CD4-positive, alpha-beta T cell treated with Interleukin-17A for 1 hour (primary cell): ENCODE measurements around the gene ZNF385D.

ENCODE experiments used
- DNase-seq: peaks from one replicate; pipeline ENCODE4 v3.0.0-alpha.2; 2020

The ZNF385D gene

DNA sequence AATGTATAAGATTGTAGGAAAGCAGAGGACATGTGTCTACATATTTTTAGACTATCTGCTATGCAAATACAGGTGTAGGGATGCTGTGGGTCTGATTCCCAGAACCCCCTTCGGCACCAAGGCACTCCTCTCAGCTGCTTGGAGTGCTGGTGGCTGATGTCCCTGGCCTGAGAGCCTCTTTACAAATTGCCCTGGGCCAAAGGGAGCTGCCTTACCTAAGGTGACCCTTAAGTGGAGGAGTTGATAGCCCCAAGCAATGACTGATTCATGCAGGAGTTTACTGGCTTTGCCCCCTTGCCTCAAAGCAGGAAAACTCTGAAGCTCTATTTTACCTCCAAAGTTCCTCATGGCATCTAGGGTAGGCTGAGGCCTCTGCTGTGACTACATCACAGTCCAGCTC lies 83.0 kb downstream of the ZNF385D start:
- DNase-seq = no peak

DNA sequence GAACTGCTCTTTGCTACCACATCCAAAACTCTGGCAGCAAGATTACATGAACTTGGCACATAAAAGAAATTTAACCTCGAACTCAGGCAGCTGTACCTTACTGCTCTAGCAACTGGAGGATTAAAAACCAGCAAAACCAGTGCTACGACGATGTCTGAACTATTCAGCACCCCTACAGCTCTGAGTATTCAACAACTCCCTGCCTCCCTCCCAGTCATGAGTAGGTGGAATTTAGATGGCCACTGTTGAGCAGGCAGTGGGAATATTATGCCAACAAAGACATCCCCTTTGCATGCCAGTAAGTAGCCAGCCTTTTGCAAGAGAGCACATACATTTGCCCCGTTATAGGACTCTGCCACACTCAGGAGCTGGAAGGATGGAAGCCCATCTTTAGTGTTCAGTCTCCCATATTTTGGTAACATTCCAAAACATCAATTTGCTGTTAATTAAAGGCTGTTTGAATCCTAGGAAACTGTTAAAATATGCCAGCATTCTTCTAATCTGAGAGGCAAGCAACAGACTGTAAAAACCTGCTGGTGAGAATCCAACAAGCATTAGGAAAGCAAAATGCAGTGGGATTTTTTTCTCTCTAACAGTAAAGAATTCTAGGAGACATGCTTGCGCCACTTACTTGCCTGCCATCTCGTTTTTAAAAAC lies 85.4 kb downstream of the ZNF385D start:
- no peak for DNase-seq

DNA sequence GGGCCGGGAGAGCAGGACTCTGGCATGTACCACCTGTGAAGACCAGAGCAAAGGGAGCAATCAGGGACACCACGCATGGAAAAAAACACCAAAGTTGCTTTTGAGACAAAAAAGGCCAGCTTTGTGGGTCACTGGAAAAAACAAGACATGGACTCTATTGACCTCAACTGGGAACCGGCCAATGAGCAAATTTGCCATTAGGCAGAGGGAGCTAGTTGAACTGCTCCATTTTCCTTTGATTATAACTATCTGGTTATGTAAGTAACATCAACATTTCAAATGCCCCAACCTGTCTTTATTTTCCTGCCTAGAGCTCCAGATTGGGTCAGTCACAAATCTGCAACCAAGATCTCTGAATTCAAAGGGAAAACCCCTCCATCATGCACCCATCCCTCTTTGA lies 86.0 kb downstream of the ZNF385D start:
- no peak for DNase-seq

DNA sequence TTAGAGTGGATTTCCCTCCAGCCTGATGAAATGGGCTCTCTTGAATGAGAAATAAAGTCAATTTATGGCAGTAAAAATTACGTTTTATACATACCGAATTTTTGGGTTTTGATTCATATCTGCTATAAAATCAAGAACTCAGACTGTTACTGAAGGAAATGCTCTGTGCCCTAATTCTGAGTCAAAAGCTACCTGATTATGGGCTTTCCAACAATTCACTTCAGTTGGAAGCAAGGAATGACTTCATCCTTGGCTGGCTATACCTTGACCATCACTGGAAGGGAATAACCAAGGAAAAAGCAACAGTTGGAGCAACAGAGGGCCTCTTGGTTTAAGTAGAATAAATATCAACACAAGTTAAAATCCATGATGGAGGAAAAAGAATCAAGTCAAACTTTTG lies 88.6 kb downstream of the ZNF385D start:
- no peak for DNase-seq

DNA sequence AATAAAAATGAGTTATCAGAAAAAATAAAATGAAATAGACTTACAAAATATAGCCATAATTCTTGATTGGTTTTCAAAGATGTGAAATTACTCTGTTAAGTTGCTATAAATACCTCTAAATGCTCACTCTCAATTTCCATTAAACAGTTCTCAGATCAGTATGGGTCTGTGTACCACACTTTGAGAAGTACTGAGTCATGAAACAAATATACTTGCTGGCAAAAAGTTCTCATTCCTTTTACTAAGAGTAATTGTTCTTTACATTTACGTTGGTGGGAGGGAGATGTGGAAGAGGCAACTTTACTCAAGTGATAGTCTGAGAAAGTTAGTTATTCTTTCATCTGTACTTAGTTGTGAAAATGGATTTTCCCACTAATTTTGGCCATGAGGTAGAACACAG lies 96.3 kb downstream of the ZNF385D start:
- no peak for DNase-seq

DNA sequence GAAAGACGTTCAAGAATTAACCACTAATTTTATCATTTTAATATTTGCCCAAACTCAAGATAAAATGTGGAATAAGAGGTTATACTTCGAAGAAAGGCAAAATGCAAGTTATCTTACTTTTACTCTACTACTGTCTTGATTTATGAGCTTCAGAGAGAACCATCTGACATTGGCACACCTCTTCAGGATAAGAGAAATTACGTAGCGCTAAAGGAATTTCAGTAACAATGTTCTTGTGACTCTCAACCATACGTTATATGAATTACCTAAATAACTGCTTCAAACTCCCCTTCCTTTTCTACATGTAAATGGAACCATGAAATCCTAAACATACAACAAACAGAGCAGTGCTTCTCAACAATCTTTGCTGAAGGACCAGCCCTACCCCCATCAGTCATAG lies 96.8 kb downstream of the ZNF385D start:
- DNase-seq = no peak

DNA sequence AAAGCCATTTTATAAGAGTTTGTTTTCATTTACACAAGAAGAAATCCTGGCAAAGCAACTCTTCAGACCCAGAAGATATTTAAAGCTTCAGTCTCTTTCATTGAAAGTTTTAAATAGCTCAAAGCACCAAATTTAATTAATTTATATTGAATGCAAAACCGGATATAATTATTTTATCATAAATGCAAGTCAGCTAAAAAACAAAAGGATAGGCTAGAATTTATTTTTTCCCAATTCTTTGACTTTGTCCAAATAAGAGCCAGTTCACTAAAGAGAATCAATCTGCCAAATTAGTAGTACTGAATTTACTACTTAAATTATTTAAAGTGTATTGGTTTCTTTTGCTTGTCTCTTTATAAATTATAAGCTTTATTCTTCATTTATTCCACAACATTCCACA lies 101.5 kb downstream of the ZNF385D start:
- no peak for DNase-seq

DNA sequence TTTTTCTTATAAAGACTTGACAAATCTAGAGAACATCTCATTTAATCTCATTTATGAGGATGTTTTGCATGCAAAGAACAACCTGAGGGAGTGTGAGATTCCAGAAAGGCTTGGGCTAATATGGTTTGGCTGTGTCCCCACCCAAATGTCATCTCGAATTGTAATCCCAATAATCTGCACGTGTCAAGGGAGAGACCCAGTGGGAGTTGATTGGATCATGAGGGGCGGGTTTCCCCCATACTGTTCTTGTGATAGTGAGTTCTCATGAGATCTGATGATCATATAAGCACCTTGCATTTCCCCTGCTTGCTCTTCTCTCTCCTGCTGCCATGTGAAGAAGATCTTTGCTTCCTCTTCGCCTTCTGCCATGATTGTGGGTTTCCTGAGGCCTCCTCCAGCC lies 103.0 kb downstream of the ZNF385D start:
- no peak for DNase-seq

DNA sequence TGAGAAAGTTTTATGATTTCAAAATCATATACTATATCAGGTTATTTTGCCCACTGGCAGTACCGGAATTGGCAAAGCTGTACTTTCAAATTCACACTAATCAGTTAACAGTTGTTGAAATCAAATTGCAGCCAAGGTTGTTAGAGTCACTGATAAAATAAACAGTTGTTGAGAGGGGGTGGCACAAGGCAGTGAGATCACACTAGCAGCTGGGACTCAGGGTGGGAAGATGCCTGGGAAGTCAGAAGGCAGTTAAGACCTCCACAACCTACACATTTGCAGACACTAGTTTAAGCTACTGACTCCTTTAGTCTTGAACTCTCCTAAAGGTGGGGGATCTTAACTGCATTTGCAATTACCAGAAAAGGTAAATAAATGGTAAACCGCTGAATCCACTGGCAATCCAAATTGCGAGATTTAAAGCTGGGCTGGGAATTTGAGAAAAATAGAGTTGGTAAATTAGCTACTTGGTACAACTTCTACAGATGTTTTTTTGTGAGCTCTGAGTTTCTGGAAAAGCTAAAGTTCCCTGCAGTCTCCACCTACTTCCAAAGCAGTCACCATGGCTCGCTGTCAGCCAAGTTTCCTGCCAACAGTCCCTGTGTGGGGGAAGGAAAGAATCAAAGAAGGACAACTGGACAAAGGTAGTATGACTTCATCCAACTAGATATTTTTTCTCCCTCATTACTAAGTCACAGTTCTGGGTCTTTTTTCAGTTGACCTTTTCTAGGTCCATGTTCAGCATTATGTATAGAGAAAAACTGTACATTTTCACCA lies 105.7 kb downstream of the ZNF385D start:
- no peak for DNase-seq

DNA sequence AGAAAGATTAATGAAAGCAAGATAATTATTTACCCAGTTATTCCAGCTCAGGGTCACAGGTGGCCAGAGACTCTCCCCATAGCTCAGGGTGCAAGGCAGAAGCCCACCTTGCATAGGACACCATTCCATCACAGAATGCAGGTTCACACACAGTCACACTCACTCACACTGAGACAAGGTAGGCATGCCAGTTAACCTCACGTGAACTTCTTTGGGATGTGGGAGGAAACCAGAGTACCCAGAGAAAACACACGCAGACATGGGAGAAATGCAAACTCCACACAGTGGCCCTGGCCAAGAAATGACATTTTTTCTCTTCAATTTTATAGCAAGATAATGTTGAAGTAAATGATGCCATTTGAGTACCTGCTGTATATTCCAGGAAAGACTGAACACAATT lies 106.7 kb downstream of the ZNF385D start:
- DNase-seq = no peak

DNA sequence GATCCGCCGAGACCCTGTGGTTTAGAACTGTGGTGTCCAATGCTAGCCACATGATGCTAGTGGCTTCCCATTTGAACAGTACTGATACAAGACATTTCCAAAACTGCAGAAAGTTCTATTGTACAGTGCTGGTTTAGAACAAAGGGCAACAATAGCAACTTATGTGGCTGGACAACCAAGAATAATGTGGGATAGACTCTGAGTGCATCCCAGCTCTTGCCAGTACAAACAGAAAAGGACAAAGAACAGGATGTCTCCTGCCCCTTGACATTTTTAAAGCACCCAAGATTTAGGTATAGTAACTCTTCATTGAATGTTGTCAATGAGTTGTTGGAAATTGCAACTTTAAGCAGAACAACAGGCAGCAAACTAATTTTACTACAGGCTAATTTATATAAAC lies 107.3 kb downstream of the ZNF385D start:
- DNase-seq = no peak

DNA sequence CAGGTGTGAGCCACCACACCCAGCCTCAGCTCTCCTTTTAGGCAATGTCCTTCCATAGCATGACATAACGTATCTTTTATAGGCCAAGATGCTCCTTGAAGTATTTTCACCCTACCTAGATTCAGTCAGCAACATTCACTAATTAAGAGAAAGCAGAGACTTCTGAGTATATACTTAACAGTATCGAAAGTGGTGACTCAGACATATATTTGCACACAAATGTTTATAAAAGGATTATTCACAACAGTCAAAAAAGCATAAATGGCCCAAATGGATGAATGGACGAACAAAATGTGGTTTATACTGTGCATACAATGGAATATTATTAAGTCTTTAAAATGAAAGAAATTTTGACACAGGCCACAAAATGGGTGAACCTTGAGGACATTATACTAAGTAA lies 108.6 kb downstream of the ZNF385D start:
- no peak for DNase-seq

DNA sequence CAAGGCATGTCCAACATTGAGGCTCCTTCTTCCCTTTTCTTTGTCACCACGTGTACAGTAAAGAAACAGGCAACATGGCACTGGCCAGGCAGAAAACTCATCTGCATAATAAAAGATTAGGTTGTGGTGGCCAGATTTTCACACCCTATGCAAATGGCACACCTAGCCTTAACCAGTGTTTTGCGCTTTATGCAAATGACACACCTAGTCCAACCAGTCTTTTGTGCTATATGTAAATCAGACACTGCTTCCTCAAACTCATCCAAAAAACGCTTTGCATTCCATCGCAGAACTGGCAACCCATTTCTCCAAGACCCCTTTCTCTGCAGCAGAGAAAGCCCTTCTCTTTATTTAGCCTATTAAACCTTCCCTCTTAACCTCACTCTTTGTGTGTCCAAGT lies 109.1 kb downstream of the ZNF385D start:
- DNase-seq = no peak

DNA sequence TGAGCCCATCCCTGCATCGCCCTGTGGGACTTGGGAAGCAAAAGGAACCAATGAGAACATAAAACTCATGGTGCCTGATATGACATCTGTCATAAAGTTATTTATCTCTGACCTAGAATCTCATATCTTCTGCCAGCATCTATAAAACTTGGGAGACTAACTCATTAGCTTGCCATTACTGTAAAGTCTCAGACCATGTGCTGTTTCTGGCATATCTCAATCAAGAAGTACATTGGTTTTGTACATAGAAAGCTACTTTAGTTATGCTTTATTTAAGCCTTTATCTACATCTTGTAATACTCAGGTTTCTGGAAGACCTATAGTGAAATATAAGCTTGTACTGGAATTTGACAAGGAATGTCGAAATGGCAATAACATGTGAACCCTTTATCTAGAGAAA lies 112.5 kb downstream of the ZNF385D start:
- DNase-seq = no peak

DNA sequence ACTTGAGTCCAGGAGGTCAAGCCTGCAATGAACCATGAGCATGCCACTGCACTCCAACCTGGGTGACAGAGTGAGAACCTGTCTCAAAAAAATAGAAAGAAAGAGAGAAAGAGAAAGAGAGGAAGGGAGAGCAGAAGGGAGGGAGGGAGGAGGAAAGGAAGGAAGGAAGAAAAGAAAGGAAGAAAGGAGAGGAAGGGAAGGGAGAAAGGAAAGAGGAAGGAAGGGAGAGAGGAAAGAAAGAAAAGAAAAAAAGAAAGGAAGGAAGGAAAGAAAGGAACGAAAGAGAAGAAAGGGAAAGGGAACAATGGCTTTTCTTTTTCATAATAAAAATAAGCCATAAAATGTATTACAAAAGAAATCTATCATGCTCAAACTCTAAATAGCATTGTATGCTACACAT lies 116.9 kb downstream of the ZNF385D start:
- no peak for DNase-seq

DNA sequence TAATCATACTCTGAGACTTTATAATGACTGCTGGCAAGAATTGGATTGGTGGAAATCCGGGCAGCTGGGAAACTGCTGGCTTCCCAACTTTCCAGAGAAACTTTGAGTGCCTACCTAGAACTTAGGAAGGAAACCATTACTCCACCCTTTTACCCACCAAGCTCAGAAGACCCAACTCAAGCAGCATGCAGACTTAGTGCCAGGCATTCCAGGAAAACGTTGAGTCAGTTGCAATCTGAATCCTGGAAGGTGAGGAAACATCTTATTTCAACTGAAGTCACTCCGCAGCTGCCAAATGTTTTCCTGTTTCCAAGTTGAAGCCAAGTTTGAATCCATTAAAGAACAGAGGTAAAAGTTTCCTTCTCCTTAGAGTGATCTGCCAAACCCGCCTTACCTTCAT lies 126.5 kb downstream of the ZNF385D start:
- no peak for DNase-seq

DNA sequence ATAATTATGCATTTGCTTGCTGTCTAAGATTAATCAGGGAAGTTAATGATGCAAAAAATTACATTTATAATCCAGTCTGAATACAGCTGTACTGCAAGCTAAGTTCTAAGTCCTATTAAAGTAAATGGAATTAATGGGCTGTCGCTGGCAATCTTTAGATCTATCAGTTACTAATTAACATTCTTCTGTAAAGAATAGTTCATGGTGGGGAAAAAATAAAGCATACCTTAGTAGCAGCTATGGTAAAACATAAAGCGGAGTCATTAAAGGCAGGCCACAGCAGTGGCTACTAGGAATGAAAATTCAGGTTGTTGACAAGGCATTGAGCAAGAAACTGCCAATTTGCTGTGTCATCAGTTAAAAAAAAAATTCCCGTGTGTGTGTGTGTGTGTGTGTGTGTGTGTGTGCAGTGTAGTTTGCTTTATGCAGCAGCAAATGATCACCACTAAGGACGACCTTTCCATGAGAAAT lies 129.8 kb downstream of the ZNF385D start:
- no peak for DNase-seq

DNA sequence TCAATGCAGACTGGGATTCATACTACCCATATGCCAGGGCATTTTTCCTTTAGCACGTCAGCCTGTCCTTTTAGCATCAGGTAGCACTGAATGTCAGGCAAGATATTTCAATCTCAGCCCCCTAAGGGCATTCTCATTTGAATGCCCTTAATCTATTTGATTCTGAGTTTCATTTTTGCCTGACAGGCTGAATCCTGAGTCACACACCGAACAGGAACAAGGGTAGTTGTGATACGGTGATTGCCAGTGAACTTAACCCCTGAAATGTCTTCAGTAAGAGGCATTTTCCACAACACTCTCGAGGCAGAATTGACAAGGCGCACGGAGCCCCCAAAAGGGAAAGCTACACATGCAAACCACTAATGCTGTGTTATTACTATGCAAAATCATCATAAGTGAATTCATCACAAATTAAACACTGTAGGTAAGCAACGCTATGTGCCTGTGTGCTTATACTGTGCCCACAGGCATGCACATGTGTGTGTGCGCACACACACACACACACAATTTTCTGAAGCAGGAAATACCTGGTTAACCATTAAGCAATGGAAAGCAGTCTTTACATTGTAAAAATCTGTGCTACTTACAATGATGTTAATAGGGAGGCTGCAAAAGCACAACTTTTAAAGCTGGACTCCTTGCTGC lies 130.4 kb downstream of the ZNF385D start:
- DNase-seq = no peak

DNA sequence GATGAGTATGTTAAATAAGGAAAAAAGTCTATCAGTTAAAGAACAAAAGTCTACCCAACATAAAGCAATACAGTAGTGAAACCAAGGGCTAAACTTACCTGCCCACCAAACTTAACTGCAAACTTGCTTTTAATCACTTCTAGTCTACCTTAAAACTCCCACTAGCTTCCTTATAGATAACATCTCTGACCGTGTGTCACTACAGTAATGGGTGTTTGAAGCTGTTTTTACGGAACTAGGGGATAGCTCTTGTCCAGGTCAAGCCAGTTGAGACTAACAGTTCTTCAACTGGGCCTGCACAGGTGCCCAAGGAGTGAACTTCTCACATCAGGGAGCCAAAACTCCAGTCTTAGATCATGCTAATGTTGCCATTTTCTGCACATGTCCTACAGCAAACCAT lies 132.3 kb downstream of the ZNF385D start:
- DNase-seq = no peak

DNA sequence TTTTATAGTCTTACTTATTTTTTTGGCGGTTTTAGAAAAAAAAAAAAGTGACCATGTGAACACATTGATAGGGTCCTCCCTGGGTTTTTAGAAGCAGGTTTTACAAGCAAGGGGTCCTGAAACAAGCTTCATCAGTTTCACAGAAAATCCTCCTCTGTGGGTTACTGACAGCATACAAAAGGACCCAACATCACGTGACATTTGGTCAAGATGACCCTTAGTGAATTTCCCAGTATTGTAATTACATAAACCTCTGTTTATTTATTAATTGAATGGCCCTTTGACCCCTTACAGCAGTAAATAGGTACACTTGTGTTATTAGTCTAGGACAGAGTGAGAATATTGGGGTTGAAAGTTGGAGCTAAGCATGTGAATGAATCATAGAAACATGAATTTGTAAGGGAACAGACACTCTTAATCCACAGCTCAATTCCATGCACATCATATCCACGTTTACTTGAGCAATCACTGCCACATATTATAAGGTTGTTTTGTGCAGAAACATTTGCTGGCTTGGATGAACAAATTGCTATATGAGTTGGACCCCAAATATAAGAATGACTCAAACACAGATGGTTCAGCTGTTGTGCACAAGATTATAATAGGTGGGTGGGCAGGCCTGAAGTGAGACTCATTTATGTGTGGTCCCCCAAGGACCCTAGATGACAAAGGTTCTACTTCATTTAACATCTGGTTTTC lies 137.5 kb downstream of the ZNF385D start:
- no peak for DNase-seq

DNA sequence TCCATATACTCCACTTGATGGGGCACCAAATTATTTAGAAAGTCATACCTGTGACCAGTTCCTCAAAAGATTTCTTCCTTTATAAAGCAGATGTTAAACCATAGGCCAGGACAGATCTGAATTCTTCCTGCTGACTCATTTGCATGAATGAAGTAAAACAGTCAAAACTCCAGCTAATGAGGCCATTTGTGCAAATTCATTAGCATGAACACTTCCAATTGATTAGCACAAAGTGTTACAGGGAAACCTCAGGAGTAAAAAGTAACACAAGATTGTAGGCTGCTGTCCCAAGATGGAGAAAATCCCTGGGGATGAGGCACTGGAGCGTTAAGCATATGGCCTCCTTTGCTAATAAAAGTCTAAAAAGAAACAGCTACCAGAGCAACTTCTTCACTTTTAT lies 149.8 kb downstream of the ZNF385D start:
- no peak for DNase-seq

DNA sequence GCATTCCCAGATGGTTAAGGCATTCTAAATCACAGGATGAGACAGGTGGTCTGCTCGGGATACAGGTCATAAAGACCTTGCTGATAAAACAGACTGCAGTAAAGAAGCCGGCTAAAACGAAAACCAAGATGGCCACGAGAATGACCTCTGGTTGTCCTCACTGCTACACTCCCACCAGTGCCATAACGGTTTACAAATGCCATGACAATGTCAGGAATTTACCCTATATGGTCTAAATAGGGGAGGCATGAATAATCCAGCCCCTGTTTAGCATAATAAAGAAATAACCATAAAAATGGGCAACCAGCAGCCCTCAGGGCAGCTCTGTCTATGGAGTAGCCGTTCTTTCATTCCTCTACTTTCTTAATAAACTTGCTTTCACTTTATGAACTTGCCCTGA lies 151.1 kb downstream of the ZNF385D start:
- no peak for DNase-seq

DNA sequence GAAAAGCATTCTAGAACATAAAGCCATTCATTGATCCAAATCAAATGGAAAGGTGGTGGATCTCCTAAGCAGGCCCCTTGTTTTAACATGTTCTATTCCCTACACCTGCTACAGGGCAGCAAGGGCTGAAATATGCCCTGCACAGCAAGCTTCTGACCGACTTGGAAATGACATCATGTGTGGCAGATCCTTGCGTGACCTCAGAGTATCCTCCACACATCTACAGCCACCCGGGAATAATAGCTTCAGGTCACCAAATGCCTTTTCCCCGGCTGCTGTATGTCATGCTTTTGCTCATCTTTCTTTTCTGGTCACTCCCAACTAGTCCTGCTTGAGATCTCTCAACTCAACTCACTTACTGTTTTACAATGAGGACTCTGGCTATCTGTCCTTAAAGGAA lies 158.2 kb downstream of the ZNF385D start:
- no peak for DNase-seq

DNA sequence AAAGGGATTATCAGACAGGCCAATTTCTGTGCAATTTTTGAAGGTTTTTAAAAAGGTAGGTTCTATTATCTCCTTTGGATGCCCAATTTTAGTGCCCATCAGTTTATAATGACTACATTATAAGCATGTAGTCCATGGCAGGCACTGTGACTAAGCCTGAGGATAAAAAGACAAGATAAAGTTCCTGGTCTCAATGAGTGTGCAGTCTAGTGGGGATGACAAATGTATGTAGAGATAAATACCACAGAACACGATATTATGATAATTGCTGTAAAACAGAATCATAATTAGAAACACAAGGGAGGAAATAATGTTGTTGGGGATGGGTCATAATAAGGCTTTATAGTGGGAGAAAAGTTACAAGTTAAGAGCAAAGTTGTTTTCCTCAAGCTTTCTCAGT lies 163.1 kb downstream of the ZNF385D start:
- DNase-seq = no peak
